ENCODE results near the gene TMEM178B.

DNA sequence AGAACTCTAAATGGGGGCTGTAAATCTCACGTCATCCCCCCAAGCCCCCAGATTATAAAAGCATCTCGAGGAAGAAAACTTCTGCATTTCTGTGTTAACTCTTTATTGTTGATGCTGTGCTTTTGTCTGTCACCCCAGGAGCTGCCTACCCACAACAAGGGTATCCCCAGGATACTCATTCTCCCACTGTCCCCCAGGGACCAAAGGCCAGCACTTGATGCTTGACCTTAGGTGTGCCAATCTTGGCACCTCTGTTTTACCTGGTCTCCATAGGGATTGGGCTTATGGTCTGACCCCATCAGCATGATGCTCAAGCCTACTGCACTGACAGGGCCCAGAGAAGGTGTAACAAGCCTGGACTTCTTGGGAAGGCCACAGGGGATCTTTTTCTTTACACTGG is 251.4 kb downstream of the TMEM178B start:
- TF ChIP-seq, protein P1, sequence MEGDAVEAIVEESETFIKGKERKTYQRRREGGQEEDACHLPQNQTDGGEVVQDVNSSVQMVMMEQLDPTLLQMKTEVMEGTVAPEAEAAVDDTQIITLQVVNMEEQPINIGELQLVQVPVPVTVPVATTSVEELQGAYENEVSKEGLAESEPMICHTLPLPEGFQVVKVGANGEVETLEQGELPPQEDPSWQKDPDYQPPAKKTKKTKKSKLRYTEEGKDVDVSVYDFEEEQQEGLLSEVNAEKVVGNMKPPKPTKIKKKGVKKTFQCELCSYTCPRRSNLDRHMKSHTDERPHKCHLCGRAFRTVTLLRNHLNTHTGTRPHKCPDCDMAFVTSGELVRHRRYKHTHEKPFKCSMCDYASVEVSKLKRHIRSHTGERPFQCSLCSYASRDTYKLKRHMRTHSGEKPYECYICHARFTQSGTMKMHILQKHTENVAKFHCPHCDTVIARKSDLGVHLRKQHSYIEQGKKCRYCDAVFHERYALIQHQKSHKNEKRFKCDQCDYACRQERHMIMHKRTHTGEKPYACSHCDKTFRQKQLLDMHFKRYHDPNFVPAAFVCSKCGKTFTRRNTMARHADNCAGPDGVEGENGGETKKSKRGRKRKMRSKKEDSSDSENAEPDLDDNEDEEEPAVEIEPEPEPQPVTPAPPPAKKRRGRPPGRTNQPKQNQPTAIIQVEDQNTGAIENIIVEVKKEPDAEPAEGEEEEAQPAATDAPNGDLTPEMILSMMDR (IDR thresholded peaks at IDR 0.05): no peak
- TF ChIP-seq POLR2A (IDR thresholded peaks at IDR 0.05): no peak

All from thyroid gland (tissue), 4 donors.